Measurements from ENCODE around the gene LHFPL5.

DNA sequence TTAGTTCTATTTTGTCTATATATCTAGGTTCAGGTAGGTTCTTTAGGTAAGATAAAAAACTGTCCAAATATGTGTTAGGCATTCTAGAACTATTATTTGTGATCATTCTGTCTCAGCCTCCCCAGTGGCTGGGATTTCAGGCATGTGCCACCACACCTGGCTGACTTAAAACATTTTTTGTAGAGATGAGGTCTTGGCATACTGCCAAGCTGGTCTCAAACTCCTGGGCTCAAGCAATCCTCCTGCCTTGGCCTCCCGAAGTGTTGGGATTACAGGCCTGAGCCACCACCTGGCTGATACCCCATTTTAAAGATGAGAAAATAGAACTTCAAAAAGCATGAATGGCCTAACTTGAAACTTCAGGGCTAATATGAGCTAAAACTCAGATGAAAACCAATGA, 33.9 kb downstream of the LHFPL5 start:
- TF ChIP-seq EGR1 (IDR thresholded peaks at IDR 0.05) (no peak), EP300 (IDR thresholded peaks at IDR 0.05; ENCODE audit: borderline replicate concordance) (no peak), YY1 (IDR thresholded peaks at IDR 0.05; ENCODE audit: low read depth) (no peak), CEBPB (IDR thresholded peaks at IDR 0.05) (no peak), CREB1 (IDR thresholded peaks at IDR 0.05; ENCODE audit: low read depth) (no peak), TCF12 (IDR thresholded peaks at IDR 0.05; ENCODE audit: low read depth) (no peak), TEAD4 (IDR thresholded peaks at IDR 0.05) (no peak)
- TF ChIP-seq, protein P1, sequence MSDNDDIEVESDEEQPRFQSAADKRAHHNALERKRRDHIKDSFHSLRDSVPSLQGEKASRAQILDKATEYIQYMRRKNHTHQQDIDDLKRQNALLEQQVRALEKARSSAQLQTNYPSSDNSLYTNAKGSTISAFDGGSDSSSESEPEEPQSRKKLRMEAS (IDR thresholded peaks at IDR 0.05) = no peak
- TF ChIP-seq, protein P2, sequence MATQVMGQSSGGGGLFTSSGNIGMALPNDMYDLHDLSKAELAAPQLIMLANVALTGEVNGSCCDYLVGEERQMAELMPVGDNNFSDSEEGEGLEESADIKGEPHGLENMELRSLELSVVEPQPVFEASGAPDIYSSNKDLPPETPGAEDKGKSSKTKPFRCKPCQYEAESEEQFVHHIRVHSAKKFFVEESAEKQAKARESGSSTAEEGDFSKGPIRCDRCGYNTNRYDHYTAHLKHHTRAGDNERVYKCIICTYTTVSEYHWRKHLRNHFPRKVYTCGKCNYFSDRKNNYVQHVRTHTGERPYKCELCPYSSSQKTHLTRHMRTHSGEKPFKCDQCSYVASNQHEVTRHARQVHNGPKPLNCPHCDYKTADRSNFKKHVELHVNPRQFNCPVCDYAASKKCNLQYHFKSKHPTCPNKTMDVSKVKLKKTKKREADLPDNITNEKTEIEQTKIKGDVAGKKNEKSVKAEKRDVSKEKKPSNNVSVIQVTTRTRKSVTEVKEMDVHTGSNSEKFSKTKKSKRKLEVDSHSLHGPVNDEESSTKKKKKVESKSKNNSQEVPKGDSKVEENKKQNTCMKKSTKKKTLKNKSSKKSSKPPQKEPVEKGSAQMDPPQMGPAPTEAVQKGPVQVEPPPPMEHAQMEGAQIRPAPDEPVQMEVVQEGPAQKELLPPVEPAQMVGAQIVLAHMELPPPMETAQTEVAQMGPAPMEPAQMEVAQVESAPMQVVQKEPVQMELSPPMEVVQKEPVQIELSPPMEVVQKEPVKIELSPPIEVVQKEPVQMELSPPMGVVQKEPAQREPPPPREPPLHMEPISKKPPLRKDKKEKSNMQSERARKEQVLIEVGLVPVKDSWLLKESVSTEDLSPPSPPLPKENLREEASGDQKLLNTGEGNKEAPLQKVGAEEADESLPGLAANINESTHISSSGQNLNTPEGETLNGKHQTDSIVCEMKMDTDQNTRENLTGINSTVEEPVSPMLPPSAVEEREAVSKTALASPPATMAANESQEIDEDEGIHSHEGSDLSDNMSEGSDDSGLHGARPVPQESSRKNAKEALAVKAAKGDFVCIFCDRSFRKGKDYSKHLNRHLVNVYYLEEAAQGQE (IDR thresholded peaks at IDR 0.05; ENCODE audit: low read depth) = no peak

Data from Ishikawa (cell line).